HL-60 (cell line): ENCODE data around the gene CYTH4.

Experiments
- POLR2AphosphoS5 ChIP-seq: IDR thresholded peaks from 2 replicates; pipeline ENCODE4 v1.6.1; 2012; ENCODE audit warnings: low read depth
- TF ChIP-seq, protein P1 (sequence below): IDR thresholded peaks from 2 replicates; pipeline ENCODE4 v1.6.1; 2012; ENCODE audit warnings: low read depth; ENCODE audit not compliant: insufficient replicate concordance
- TF ChIP-seq, protein P2 (sequence below): IDR thresholded peaks from one replicate; pipeline ENCODE4 v1.5.1; 2011; ENCODE audit warnings: low read length, control low read depth, inconsistent platforms; ENCODE audit not compliant: insufficient read depth

DNA sequence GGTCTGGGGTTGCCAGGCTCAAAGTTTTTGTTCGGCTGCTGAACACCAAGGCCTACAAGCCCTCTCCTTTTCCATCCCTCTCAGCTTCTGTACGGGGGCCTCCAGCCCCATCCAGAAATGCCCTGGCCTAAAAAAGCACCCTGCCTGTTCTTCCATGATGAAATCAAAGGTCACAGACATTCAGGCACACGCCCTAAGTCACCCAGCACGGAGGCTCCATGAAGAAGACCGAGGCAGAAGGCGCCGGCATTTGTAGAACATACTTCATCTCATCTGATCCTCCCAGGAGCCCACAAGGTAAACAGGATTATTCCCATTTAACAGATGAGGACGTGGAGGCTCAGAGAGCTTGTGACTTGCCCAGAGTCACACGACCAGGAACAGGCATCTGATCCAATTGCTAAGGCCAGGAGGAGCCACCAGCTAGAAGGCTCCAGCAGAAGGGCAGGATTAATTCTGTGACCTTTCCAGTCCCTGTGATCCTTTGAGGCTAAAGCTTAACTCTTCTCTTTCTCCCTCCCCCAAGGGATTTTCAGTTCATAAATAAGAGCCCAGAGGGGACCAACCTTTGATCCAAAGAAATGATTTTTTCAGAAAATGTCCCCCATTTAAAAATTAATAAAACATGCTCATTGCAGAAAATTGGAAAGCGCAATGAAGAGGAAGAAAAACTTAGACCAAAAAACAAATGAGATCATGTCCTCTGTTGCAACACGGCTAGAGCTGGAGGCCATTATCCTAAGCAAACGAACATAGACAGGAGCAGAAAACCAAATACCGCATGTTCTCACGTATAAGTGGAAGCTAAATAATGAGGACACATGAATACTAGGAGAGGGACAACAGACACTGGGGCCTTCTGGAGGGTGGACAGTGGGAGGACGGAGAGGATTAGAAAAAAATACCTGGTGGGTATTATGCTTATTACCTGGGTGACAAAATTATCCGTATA, 38.7 kb downstream of the CYTH4 start:
- TF ChIP-seq, protein P1, sequence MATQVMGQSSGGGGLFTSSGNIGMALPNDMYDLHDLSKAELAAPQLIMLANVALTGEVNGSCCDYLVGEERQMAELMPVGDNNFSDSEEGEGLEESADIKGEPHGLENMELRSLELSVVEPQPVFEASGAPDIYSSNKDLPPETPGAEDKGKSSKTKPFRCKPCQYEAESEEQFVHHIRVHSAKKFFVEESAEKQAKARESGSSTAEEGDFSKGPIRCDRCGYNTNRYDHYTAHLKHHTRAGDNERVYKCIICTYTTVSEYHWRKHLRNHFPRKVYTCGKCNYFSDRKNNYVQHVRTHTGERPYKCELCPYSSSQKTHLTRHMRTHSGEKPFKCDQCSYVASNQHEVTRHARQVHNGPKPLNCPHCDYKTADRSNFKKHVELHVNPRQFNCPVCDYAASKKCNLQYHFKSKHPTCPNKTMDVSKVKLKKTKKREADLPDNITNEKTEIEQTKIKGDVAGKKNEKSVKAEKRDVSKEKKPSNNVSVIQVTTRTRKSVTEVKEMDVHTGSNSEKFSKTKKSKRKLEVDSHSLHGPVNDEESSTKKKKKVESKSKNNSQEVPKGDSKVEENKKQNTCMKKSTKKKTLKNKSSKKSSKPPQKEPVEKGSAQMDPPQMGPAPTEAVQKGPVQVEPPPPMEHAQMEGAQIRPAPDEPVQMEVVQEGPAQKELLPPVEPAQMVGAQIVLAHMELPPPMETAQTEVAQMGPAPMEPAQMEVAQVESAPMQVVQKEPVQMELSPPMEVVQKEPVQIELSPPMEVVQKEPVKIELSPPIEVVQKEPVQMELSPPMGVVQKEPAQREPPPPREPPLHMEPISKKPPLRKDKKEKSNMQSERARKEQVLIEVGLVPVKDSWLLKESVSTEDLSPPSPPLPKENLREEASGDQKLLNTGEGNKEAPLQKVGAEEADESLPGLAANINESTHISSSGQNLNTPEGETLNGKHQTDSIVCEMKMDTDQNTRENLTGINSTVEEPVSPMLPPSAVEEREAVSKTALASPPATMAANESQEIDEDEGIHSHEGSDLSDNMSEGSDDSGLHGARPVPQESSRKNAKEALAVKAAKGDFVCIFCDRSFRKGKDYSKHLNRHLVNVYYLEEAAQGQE: no peak
- TF ChIP-seq, protein P2, sequence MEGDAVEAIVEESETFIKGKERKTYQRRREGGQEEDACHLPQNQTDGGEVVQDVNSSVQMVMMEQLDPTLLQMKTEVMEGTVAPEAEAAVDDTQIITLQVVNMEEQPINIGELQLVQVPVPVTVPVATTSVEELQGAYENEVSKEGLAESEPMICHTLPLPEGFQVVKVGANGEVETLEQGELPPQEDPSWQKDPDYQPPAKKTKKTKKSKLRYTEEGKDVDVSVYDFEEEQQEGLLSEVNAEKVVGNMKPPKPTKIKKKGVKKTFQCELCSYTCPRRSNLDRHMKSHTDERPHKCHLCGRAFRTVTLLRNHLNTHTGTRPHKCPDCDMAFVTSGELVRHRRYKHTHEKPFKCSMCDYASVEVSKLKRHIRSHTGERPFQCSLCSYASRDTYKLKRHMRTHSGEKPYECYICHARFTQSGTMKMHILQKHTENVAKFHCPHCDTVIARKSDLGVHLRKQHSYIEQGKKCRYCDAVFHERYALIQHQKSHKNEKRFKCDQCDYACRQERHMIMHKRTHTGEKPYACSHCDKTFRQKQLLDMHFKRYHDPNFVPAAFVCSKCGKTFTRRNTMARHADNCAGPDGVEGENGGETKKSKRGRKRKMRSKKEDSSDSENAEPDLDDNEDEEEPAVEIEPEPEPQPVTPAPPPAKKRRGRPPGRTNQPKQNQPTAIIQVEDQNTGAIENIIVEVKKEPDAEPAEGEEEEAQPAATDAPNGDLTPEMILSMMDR: no peak
- TF ChIP-seq POLR2AphosphoS5: no peak
